Adrenal gland (tissue), 12 donors: ENCODE data around the gene NDUFA9. TPM values are rescaled to one million over a fixed set of nuclear protein-coding genes. Genes with fewer than 3 reads are reported as not detected.

Experiments
- DNase-seq, 7 donors: peaks; one replicate each; pipeline ENCODE4 v3.0.0-alpha.2; 2019 to 2020
- H3K27ac ChIP-seq, 5 donors: fragments of 200-600 bp; sonication (generic) in 4 of 5; 1 replicate in 3 of 5; 2 replicates in 2 of 5; pipeline versions ENCODE4 v1.5.1 to v1.8.0; 2016 to 2020; ENCODE audit warnings: mild to moderate bottlenecking in 1 of 5
- H3K27me3 ChIP-seq: fragments of 200-600 bp; 2 replicates; pipeline ENCODE4 v1.8.0; 2021
- H3K36me3 ChIP-seq, 2 donors: fragments of 200-600 bp; replicated peaks in 1 of 2; 1 replicate in 1 of 2; 2 replicates in 1 of 2; pipeline versions ENCODE4 v1.5.1 to v1.8.0; 2018 to 2022
- H3K4me1 ChIP-seq, 2 donors: fragments of 200-600 bp; replicated peaks in 1 of 2; 1 replicate in 1 of 2; 2 replicates in 1 of 2; pipeline versions ENCODE4 v1.5.1 to v1.8.0; 2018 to 2021
- H3K4me3 ChIP-seq, 4 donors: fragments of 200-600 bp; sonication (generic) in 3 of 4; one replicate each; pipeline ENCODE4 v1.5.1; 2016 to 2018
- H3K9me3 ChIP-seq, 3 donors: fragments of 200-600 bp; sonication (generic) in 1 of 3; replicated peaks in 1 of 3; 1 replicate in 2 of 3; 2 replicates in 1 of 3; pipeline versions ENCODE4 v1.5.1 to v1.8.0; 2016 to 2021
- CTCF ChIP-seq, 6 experiments: fragments of 450-650 bp in 4 of 6; fragments of 200-600 bp in 2 of 6; sonication (generic) in 1 of 6; IDR thresholded peaks; 1 replicate in 5 of 6; 2 replicates in 1 of 6; pipeline versions ENCODE4 v1.5.1 to v1.8.0; 2016 to 2021; ENCODE audit warnings: antibody characterized with exemption in 6 of 6, mild to moderate bottlenecking in 2 of 6, moderate library complexity in 1 of 6
- POLR2A ChIP-seq, 2 donors: fragments of 450-650 bp; IDR thresholded peaks; one replicate each; pipeline ENCODE4 v1.6.1; 2017; ENCODE audit warnings: antibody characterized with exemption in 2 of 2, mild to moderate bottlenecking in 2 of 2, moderate library complexity in 1 of 2
- WGBS, 4 donors: extraction: QIAGEN DNeasy Blood & Tissue Kit in 2 of 4; methylation state at CpG; one replicate each; pipeline versions ENCODE4 v1.1.5 to v1.1.7; 2013 to 2017; 5-methylcytosine and 5-hydroxymethylcytosine counted together
- intact Hi-C, 2 donors: fragments of 100-400 bp; cut with DNase I; formaldehyde crosslinking; loops; one replicate each; pipeline versions ENCODE4 v1.14.1 to v1.15.0; 2022 to 2023
- polyA plus RNA-seq, 3 donors: library from polyadenylated mRNA; stranded (reverse); fragments of 200-250 nt in 2 of 3; fragments of 350-450 nt in 1 of 3; fragmentation: Illumina TruSeq in 1 of 3; extraction: RNeasy Lipid Tissue Mini Kit (QIAGEN cat#74804) in 1 of 3; gene quantifications; one replicate each; pipeline ENCODE4 v1.2.3, GENCODE V29; 2013 to 2014
- total RNA-seq, 9 donors: library from RNA; depleted of rRNA in 4 of 9; stranded (reverse); fragments of >200 nt in 4 of 9; fragments of 120-200 nt in 1 of 9; fragmentation: NEBNext Ultra II Directional in 1 of 9; extraction: Animal tissue kit (Norgen Biotek cat#: 25700) in 1 of 9; gene quantifications; one replicate each; pipeline versions ENCODE4 v1.1.0 to v1.2.4, GENCODE V29; 2013 to 2023
- donor health status: healthy with polysubstance abuse.
- donor health status: Bipolar disorder and iron deficiency.
- donor health status: DM: yes; HTN: yes; CAD: no.
- donor health status: DM: no; HTN: no; CAD: no.
- donor health status: DM: no; HTN: no; CAD: no.
- donor health status: DM: yes; HTN: yes; CAD: no.

Gene NDUFA9
- total and polyA plus RNA-seq, 12 donors: 33.3 to 145 (median 82.7) TPM

- H3K4me3 ChIP-seq: no peak overlapping the region
- TF ChIP-seq POLR2A (IDR thresholded peaks at IDR 0.05): no peak
- TF ChIP-seq CTCF (IDR thresholded peaks at IDR 0.05): no peak
- DNase-seq: no peak
- H3K4me1 ChIP-seq: no peaks in the 10 kb centered on the region
- peaks cover 0 to 89% of the 10 kb centered on the region in 2 donors for H3K36me3 ChIP-seq
- no peak overlapping the region for H3K27ac ChIP-seq
- intact Hi-C loops: no loop called here
- H3K27me3 ChIP-seq: no peaks in the 10 kb centered on the region
- H3K9me3 ChIP-seq: no peaks in the 10 kb centered on the region
- WGBS, 4 donors: 92 to 98% (median 95%) methylated on average over 3 of the region's 3 CpGs
Measured at GRCh38 chr12:4665236-4665635, 16.3 kb downstream of the NDUFA9 start.

GRCh38 chr12:4679711-4680110, 30.8 kb downstream of the NDUFA9 start:
- intact Hi-C loops: no loop called here
- no peaks in the 10 kb centered on the region for H3K9me3 ChIP-seq
- no peak for DNase-seq
- no peaks in the 10 kb centered on the region for H3K4me1 ChIP-seq
- no peak overlapping the region for H3K27ac ChIP-seq
- H3K36me3 ChIP-seq: peaks cover 0 to 20% of the 10 kb centered on the region in 2 donors
- H3K4me3 ChIP-seq: no peak overlapping the region
- 89 to 92% (median 91%) methylated on average over 2 of the region's 2 CpGs for WGBS, 4 donors
- no peaks in the 10 kb centered on the region for H3K27me3 ChIP-seq
- no peak for TF ChIP-seq POLR2A (IDR thresholded peaks at IDR 0.05)
- TF ChIP-seq CTCF (IDR thresholded peaks at IDR 0.05): no peak

GRCh38 chr12:4681732-4682131, 32.8 kb downstream of the NDUFA9 start:
- peaks cover 0 to 37% of the 10 kb centered on the region in 2 donors for H3K36me3 ChIP-seq
- TF ChIP-seq CTCF (IDR thresholded peaks at IDR 0.05): no peak
- TF ChIP-seq POLR2A (IDR thresholded peaks at IDR 0.05): no peak
- WGBS, 4 donors: 81 to 98% (median 96%) methylated on average over 3 of the region's 3 CpGs
- DNase-seq: no peak
- H3K4me3 ChIP-seq: no peak overlapping the region
- intact Hi-C loops: no loop called here
- no peaks in the 10 kb centered on the region for H3K4me1 ChIP-seq
- H3K9me3 ChIP-seq: no peaks in the 10 kb centered on the region
- H3K27me3 ChIP-seq: no peaks in the 10 kb centered on the region
- no peak overlapping the region for H3K27ac ChIP-seq

GRCh38 chr12:4685317-4685716, 36.4 kb downstream of the NDUFA9 start:
- no peaks in the 10 kb centered on the region for H3K27me3 ChIP-seq
- DNase-seq: no peak
- no peaks in the 10 kb centered on the region for H3K9me3 ChIP-seq
- intact Hi-C loops: no loop called here
- TF ChIP-seq POLR2A (IDR thresholded peaks at IDR 0.05) (no peak), CTCF (IDR thresholded peaks at IDR 0.05) (no peak)
- no peak overlapping the region for H3K4me3 ChIP-seq
- H3K4me1 ChIP-seq: no peaks in the 10 kb centered on the region
- H3K27ac ChIP-seq: no peak overlapping the region
- WGBS, 4 donors: 89 to 91% (median 90%) methylated on average over 8 of the region's 8 CpGs
- peaks cover 0 to 54% of the 10 kb centered on the region in 2 donors for H3K36me3 ChIP-seq
